ENCODE data around the gene CCDC137. TPM values are rescaled to one million over a fixed set of nuclear protein-coding genes. Genes with fewer than 3 reads are reported as not detected.

The CCDC137 gene
- polyA plus RNA-seq, 1 donor: 14.8 TPM

DNA sequence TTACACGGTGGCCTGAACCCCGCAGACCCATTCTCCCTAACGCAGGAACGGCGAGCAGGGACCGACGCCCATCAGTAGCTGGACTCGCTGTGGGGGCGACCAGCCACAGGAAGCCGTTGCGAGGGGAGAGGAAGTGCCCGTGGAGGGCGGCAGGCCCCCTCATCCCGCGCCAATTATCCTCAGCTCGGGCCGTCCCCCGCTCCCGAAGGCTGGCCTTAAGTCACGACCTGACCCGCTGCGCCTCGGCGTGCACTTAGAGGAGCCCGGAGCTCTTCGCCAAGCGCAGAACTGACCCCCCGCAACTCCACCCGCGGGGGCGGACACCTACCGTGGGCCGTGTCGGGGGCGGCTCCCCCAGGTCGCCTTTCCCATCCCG lies 16.7 kb downstream of the CCDC137 start:
- no peak for DNase-seq (ENCODE audit: low read depth)

DNA sequence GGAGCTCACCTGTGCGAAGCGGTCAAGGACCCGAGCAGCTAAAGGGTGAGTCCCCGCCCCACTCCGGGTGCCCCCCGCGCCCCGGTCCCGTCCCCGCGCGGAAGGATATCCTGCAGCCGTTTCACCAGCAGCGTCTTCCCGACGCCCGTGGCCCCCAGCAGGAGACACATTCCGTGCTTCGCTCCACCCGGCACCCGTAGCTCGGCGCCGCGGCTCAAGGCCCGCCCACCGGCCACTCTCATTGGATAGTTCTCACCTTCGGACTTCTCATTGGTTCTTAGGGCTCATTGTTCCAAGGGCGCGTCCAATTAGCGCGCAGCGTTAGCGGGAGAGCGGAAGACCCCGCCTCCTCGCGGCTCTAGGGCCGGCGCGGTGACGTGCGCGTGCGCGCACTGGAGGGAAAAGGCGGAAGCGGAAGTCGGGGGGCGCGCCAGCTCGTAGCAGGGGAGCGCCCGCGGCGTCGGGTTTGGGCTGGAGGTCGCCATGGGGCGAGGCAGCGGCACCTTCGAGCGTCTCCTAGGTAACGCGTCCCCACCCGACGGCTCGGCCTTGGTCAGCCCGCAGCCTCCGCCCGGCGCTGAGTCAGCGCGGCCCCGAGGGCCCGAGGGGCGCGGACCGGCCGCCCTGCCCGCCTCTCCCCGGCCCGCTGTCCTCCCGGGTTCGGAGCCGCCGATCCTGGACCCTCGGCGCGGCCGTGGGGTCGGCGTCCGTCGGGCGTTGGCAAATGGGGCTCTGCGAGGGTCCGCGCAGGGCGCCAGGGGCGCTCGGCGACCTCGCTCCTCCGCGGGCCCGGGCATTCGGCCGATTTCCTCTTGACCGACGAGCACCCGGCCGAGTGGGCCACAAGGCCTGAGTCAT lies 17.3 kb downstream of the CCDC137 start, which contains the start of the genes ARL16 and HGS:
ARL16 (minus strand) TSS at position 214 of the 858 bp plus-strand sequence; CDS start at position 170, 44 bp downstream.
HGS (plus strand) TSS at position 428 of the 858 bp plus-strand sequence; CDS start at position 484, 56 bp downstream.
- DNase-seq (ENCODE audit: low read depth): peak; percentile 98

DNA sequence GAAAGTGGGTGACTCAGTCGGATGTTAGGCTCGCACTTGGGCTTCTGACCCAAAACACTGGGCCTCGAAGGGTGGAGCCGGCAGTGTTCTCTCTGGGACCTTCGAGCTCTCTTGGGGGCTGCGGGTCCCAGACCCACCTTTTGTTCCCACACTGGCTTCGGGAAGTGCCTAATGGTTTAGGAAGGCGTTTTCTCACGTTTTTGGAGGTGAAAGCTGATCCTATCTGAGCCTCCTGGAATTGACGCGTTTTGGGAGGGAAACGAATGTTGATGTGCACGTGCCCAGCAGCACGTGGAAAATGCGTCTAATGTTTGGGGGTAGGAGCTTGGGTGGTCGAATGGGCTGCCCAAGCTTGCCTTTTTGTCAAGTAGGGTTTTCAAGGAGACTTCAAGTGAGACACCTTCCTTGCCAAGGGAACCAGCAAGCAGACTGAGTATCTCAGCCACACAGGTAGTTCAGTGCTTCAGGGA lies 17.9 kb downstream of the CCDC137 start:
- DNase-seq (ENCODE audit: low read depth): no peak

DNA sequence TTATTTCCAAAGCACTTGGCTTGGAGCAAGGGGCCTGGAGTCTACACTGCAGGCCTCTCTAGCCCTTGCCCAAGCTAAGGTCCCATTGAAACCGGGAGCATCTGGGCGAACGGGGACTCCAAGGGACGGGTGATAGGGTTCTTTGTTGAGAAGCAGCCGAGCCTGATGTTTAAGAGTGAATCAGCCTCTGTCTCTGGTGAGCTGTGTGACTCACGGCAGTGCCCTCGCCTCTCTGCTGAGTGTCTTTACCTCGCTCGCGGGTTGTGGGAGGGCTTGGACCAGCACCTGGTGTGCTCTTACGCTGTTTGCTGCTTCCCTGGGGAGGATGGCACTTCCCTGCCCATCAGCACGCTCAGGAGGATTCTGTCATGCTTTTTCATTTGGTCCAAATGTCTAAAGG lies 18.6 kb downstream of the CCDC137 start:
- DNase-seq (ENCODE audit: low read depth): no peak

DNA sequence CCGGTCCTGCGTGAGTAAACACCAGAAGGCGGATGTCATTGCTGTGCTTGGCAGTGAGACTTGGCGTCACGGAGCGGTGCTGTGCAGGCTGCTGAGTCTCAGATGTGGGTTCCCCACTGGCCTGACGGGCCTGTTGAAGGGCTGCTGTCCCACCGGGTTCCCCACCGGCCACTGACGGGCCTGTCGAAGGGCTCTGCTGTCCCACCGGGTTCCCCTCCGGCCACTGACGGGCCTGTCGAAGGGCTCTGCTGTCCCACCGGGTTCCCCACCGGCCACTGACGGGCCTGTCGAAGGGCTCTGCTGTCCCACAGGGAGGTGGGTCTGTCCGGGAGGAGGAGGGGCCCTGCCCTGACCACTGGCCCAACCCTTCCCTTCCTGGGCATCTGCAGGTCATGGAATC lies 20.1 kb downstream of the CCDC137 start:
- no peak for DNase-seq (ENCODE audit: low read depth)

DNA sequence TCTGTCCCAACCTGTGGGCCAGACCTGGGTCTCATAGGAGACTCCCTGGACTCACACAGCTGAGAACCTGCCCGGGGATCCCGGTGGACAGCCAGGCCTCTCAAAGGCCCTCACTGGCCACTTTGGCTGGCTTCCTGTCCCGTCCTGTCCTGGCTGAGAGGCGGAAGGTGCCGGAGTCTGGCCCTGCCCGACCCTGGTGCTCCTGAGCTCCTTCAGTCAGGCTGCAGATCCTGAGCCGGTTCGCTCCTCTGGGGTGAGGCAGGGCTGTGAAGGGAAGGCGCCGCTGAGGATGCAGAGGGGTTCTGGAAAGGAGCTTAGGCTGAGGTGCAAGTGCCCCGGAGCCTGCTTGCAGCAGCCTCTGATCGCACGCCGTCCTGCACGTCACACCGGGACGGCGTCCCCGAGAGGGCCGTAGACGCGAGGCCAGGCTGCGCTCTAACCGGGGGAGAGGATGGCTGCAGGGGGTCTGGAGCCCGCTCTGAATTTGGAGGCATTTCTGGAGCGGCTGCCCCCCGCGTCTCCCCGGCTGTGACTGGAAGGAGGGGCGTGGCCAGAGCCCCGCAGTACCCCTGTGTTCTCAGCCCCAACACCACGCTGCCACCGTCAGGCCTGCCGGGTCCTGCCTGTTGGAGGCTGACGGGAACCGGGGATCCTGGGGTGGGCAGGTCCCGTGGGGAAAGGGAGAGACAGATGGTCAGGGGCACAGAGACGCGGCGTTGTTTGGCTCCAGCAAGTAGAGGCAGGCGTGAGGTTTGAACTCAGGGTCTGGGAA lies 21.4 kb downstream of the CCDC137 start:
- DNase-seq (ENCODE audit: low read depth): no peak

DNA sequence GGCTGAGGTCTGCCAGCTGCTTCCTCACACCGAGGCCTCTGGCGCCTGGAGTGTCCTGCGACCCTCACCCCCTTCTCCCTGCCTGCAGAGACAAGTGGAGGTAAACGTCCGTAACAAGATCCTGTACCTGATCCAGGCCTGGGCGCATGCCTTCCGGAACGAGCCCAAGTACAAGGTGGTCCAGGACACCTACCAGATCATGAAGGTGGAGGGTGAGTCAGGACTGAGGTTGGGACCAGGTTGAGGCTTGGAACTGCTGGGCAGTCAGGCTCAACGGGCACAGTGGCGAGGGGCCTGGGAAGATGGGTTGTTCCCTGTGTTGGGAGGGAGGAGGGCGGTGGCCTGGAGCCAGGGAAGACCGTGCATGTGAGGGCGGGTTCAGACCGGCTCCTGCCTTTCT lies 22.1 kb downstream of the CCDC137 start:
- no peak for DNase-seq (ENCODE audit: low read depth)

DNA sequence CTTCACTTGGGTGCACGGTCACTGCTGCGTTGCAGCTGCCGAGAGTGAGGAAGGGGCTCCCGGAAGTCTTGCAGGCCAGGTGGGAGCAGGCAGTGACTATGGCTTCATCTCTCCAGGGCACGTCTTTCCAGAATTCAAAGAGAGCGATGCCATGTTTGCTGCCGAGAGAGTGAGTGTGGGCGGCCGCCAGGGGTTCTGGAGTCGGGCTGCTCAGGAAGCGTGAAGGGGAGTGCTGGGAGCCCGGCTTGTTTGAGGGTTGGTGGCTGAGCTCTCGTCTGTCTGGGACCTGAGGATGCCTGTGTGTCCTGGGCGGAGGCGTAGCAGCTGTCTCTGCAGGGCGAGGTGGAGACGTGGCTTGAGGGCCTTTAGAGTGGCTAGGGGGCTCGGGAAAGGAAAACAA lies 23.5 kb downstream of the CCDC137 start:
- no peak for DNase-seq (ENCODE audit: low read depth)

DNA sequence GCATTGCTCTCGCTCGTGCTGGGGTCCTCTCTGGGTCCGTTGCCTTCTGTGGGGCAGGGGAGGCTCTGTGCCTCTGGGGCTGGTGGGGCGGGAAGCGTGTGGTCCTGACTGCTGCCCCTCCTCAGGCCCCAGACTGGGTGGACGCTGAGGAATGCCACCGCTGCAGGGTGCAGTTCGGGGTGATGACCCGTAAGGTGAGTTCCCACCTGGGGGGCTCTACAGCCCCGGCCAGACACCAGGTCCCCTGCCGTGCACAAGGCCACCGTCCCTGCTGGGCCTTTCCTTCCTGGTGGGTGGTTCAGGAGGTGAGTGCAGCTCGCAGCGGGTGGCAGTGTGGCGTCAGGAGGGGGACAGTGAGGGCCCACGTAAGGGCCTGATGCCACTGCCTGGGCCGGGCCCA lies 24.0 kb downstream of the CCDC137 start:
- DNase-seq (ENCODE audit: low read depth): no peak

DNA sequence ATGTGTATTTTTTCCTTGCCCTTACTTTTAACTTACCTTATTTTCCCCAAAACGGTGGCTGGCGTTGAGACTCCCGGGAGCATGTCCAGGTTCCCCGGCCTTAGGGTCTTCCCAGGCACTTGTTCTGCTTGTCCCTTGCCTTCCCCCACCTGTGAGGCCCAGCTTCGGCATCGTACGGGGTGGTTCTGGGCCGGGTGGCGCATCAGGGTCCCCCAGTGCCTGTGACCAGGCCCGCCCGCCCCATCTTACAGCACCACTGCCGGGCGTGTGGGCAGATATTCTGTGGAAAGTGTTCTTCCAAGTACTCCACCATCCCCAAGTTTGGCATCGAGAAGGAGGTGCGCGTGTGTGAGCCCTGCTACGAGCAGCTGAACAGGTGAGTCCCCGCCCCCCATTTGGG lies 24.7 kb downstream of the CCDC137 start:
- no peak for DNase-seq (ENCODE audit: low read depth)

DNA sequence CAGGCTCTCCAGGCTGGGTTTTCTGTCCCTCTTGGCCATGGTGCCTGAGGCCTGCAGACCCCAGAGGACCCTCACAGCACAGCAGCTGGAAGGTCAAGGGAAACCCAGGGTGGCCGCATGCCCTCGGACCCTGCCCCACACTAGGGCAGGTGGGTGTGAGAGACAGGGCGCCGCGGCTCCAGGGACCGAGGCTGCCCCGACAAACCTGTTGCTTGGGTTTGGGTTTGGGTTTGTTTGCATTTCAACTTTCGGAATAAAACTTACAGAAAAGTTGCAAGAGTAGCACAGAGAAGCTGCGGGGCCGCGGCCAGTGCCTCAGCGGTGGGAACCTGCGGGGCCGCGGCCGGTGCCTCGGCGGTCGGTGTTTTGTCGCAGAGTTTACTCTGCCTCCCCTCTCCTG lies 25.1 kb downstream of the CCDC137 start:
- DNase-seq (ENCODE audit: low read depth): no peak

DNA sequence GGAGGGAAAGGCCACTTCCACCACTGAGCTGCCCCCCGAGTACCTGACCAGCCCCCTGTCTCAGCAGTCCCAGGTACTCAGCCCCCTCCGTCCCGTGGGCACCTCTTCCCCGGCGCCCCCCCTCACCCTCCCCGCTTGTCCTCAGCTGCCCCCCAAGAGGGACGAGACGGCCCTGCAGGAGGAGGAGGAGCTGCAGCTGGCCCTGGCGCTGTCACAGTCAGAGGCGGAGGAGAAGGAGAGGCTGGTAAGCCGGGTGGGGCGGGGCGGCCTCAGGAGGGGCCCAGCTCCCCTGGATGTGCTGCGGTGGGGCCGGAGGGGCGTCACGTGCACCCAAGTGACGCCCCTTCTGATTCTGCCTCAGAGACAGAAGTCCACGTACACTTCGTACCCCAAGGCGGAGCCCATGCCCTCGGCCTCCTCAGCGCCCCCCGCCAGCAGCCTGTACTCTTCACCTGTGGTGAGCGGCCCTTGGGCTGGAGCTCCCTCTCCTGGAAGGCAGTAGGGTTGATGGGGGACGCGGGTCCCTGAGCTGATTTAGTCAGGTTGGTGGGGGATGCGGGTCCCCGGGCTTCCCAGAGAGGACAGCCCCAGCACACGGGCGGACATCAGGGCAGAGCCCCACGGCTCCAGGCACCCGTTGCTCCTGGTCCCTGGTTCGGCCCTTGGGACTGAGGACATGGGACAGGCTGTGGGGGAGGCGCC lies 27.1 kb downstream of the CCDC137 start:
- DNase-seq (ENCODE audit: low read depth): no peak

DNA sequence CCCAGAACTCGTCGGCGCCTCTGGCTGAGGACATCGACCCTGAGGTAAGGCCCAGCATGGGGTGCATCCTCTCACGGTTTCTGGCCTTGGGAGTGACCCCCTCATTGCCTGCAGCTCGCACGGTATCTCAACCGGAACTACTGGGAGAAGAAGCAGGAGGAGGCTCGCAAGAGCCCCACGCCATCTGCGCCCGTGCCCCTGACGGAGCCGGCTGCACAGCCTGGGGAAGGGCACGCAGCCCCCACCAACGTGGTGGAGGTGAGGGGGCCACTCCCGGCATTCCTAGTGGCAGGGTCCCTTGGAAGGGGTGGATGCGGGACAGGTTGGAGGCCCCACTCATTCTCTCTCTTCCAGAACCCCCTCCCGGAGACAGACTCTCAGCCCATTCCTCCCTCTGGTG lies 28.3 kb downstream of the CCDC137 start:
- DNase-seq (ENCODE audit: low read depth): no peak

DNA sequence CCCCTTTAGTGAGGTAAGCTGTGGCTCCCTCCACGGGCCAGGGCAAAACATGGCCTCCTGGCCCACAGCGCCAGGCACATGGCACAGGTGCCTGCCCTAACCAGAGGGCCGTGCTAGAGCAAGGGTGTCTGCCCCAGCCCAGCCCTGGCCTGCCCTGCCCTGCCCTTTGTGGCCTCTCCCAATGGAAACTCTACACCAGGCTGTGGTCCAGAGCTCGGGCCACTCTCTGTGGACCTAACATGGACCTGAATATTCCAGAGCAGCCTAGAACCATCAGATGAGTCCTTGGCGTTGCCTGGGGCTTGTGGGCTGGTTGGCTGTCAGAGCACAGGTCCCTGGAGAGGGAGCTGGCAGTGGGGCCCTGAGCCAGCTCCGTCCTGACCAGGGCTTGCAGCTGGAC lies 28.7 kb downstream of the CCDC137 start:
- no peak for DNase-seq (ENCODE audit: low read depth)

DNA sequence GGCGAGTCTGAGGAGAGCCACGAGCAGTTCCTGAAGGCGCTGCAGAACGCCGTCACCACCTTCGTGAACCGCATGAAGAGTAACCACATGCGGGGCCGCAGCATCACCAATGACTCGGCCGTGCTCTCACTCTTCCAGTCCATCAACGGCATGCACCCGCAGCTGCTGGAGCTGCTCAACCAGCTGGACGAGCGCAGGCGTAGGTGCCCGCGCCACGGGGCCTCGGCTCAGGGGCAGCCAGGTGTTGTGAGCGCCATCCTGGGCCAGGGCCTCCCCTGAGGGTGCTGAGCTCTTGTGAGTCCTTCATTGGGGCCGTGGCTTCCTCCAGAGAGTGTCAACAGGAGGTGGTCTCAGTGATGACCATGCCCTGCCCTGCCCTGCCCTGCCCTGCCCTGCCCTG lies 29.3 kb downstream of the CCDC137 start:
- no peak for DNase-seq (ENCODE audit: low read depth)

DNA sequence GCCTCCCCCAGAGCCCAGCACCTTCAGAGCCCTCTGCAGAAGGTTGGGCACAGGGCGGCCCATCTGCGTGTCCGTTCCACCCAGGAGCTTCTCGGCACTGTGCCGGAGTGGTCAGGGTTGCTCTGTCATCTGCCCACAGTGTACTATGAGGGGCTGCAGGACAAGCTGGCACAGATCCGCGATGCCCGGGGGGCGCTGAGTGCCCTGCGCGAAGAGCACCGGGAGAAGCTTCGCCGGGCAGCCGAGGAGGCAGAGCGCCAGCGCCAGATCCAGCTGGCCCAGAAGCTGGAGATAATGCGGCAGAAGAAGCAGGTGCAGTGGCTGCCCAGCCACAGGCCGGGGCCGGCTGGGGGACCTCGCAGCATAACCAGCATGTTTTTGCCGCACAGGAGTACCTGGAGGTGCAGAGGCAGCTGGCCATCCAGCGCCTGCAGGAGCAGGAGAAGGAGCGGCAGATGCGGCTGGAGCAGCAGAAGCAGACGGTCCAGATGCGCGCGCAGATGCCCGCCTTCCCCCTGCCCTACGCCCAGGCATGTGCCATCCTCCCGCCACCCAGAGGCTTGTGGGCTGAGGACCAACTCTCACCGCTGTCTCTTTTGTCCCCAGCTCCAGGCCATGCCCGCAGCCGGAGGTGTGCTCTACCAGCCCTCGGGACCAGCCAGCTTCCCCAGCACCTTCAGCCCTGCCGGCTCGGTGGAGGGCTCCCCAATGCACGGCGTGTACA lies 29.8 kb downstream of the CCDC137 start:
- DNase-seq (ENCODE audit: low read depth): no peak

DNA sequence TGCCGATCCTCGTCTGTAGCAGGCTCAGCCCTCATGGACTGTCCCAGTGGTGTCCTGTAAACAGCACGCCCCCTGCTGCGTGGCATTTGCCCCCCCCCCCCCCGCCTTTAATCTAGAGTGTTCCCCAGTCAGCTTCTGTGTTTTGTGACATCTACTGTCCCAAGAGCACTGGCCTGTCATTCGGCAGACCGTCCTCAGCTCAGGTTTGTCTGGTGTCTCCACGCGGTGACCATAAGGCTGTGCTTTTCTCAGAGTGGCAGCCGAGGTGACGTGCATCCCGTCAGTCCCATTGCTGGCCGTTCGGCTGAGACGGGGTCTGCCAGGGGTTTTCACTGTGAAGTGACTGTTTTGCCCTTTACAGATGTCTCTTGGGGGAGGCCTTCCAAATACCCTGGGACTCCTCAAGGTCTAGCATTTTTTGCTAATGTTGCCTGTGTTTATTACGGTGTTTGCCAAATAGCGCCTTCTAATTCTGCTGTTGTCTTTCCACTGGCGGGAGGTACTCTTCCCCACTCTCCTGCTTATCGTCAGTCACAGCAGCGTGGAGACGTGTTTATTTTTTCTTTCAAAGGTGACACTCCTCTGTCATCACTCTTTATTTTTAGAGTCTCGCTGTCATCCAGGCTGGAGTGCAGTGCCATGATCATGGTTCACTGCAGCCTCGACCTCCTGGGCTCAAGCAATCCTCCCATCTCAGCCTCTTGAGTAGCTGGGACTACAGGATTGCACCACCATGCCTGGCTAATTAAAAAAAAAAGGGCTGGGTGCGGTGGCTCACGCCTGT lies 30.9 kb downstream of the CCDC137 start:
- DNase-seq (ENCODE audit: low read depth): no peak

DNA sequence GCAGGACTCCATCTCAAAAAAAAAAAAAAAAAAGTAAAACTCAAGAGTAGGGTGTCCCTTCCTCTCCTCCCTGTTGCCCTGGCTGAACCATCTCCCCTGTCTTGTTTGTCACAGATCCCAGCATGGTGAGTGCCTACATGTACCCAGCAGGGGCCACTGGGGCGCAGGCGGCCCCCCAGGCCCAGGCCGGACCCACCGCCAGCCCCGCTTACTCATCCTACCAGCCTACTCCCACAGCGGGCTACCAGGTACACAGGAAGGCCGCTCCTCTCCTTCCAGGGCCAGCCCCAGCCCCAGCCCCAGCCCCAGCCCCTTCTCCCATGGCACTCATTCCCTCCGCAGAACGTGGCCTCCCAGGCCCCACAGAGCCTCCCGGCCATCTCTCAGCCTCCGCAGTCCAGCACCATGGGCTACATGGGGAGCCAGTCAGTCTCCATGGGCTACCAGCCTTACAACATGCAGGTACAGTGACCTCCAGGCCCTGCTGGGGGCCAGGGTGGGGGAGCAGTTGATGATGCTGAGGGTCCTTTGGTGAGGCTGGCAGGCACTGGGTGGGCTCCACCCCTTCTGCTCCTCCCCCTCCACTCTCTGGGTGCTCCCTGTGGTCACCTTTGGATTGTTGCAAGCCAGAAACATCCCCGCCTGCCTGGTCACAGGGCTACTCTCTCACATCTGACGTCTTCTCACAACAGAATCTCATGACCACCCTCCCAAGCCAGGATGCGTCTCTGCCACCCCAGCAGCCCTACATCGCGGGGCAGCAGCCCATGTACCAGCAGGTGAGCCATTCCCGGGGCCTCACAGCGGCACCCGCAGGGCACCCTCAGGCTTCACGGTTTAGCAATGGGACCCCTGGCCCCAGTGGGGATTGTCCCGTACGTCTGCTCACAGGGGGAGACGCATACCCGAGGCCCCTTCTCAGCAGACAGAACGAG lies 34.1 kb downstream of the CCDC137 start:
- no peak for DNase-seq (ENCODE audit: low read depth)

DNA sequence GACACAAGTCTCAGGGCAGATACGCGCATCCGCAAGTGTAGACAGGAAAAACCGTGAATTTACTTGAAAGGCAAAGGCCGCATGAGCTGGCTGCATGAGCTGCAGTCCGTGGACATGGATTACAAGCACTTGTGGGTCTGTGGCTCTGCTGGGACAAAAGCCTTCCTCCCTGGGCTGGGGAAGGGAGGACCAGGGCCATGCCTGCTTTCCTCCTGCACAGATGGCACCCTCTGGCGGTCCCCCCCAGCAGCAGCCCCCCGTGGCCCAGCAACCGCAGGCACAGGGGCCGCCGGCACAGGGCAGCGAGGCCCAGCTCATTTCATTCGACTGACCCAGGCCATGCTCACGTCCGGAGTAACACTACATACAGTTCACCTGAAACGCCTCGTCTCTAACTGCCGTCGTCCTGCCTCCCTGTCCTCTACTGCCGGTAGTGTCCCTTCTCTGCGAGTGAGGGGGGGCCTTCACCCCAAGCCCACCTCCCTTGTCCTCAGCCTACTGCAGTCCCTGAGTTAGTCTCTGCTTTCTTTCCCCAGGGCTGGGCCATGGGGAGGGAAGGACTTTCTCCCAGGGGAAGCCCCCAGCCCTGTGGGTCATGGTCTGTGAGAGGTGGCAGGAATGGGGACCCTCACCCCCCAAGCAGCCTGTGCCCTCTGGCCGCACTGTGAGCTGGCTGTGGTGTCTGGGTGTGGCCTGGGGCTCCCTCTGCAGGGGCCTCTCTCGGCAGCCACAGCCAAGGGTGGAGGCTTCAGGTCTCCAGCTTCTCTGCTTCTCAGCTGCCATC lies 34.9 kb downstream of the CCDC137 start:
- no peak for DNase-seq (ENCODE audit: low read depth)
